Skin epidermis (tissue), 12 donors: ENCODE measurements around the gene ZXDC.

ENCODE experiments used
- H3K27ac ChIP-seq, 21 experiments: fragments of 200-600 bp; sonication (generic) in 11 of 21; one replicate each; pipeline ENCODE4 v1.5.0; 2020; ENCODE audit warnings: mild to moderate bottlenecking in 3 of 21, inconsistent platforms in 2 of 21, moderate library complexity in 2 of 21
- H3K4me3 ChIP-seq, 7 experiments: fragments of 200-600 bp; sonication (generic) in 2 of 7; one replicate each; pipeline ENCODE4 v1.5.0; 2020; ENCODE audit warnings: inconsistent platforms in 2 of 7, mild to moderate bottlenecking in 2 of 7, moderate library complexity in 1 of 7

Gene ZXDC

GRCh38 chr3:126475413-126476114, at the start of gene ZXDC:
Gene ZXDC (minus strand): TSS chr3:126475891. CDS start chr3:126475865, 26 bp downstream.
- peak within 1 kb of the TSS; percentile 52 to 78 (median 66) for H3K4me3 ChIP-seq

GRCh38 chr3:126525091-126525852, 49.6 kb upstream of the ZXDC start:
- peak overlapping the region in 2 of 7 experiments; percentile 24 to 27 for H3K4me3 ChIP-seq
- no peak overlapping the region for H3K27ac ChIP-seq

More at GRCh38 chr3:126475413-126476114, at the start of gene ZXDC:
- peak within 1 kb of the TSS; percentile 75 to 92 (median 87) for H3K27ac ChIP-seq

- H3K4me3 ChIP-seq = peak overlapping the region in 6 of 7 experiments; percentile 24 to 45 (median 30)
- peak overlapping the region in 6 of 21 experiments; percentile 3 to 58 (median 22) for H3K27ac ChIP-seq
Observed at GRCh38 chr3:126524429-126524988, 48.8 kb upstream of the ZXDC start.

GRCh38 chr3:126523745-126524428, 48.2 kb upstream of the ZXDC start, which contains the start of gene CHST13:
Gene CHST13 (plus strand): TSS chr3:126524155. CDS start chr3:126524333, 178 bp downstream.
- H3K4me3 ChIP-seq = peak within 1 kb of the TSS in 6 of 7 experiments; percentile 24 to 45 (median 30)
- peak within 1 kb of the TSS in 6 of 21 experiments; percentile 3 to 64 (median 22) for H3K27ac ChIP-seq

- no peak overlapping the region for H3K27ac ChIP-seq
Observed at GRCh38 chr3:126522363-126522788, 46.7 kb upstream of the ZXDC start.

GRCh38 chr3:126521122-126521891, 45.6 kb upstream of the ZXDC start:
- no peak overlapping the region for H3K27ac ChIP-seq
- H3K4me3 ChIP-seq = no peak overlapping the region

More at GRCh38 chr3:126522363-126522788, 46.7 kb upstream of the ZXDC start:
- no peak overlapping the region for H3K4me3 ChIP-seq

GRCh38 chr3:126519506-126520455, 44.1 kb upstream of the ZXDC start:
- Histone ChIP-seq H3K27ac (no peak overlapping the region), H3K4me3 (no peak overlapping the region)

- no peak overlapping the region for H3K27ac ChIP-seq
- H3K4me3 ChIP-seq = no peak overlapping the region
Observed at GRCh38 chr3:126518779-126519177, 43.1 kb upstream of the ZXDC start.

- H3K4me3 ChIP-seq = no peak overlapping the region
- H3K27ac ChIP-seq = no peak overlapping the region
Observed at GRCh38 chr3:126517986-126518778, 42.5 kb upstream of the ZXDC start.

- no peak within 1 kb of the TSS for H3K27ac ChIP-seq
Observed at GRCh38 chr3:126517291-126517951, 41.7 kb upstream of the ZXDC start, which contains the start of gene UROC1. Gene UROC1 (minus strand): TSS chr3:126517773. CDS start chr3:126517719, 54 bp downstream.

GRCh38 chr3:126516936-126517290, 41.2 kb upstream of the ZXDC start:
- Histone ChIP-seq H3K27ac (no peak overlapping the region), H3K4me3 (no peak overlapping the region)

More at GRCh38 chr3:126517291-126517951, 41.7 kb upstream of the ZXDC start, which contains the start of gene UROC1:
- H3K4me3 ChIP-seq = no peak within 1 kb of the TSS

- Histone ChIP-seq H3K4me3 (no peak overlapping the region), H3K27ac (no peak overlapping the region)
Observed at GRCh38 chr3:126516152-126516935, 40.7 kb upstream of the ZXDC start.

GRCh38 chr3:126515066-126515706, 39.5 kb upstream of the ZXDC start:
- H3K4me3 ChIP-seq = no peak overlapping the region
- no peak overlapping the region for H3K27ac ChIP-seq

- H3K27ac ChIP-seq = no peak overlapping the region
- H3K4me3 ChIP-seq = no peak overlapping the region
Observed at GRCh38 chr3:126514161-126514560, 38.5 kb upstream of the ZXDC start.

GRCh38 chr3:126512916-126513650, 37.4 kb upstream of the ZXDC start:
- Histone ChIP-seq H3K27ac (no peak overlapping the region), H3K4me3 (no peak overlapping the region)
